ENCODE measurements around the gene LEFTY1.

LEFTY1 gene

GRCh38 chr1:225906467-225906866, 17.5 kb upstream of the LEFTY1 start:
- CTCF ChIA-PET, result interaction anchor here (1.5 kb wide), 3 partner anchors 424 to 432 kb away, joined by 3 to 9 read pairs (median 5); no protein-coding TSS in a partner anchor
- POLR2A ChIA-PET, result no interaction called here
- DNase-seq (ENCODE audit: low read depth, low spot score), result no peak
- TF ChIP-seq CTCF (IDR thresholded peaks at IDR 0.05; ENCODE audit: insufficient read depth, low read length, missing control alignments), result no peak
- H3K4me3 ChIP-seq (ENCODE audit: low read depth, low read length), result no peak overlapping the region

GRCh38 chr1:225903623-225904022, 14.7 kb upstream of the LEFTY1 start:
- ChIA-PET POLR2A (no interaction called here), CTCF (interaction anchor here (1.2 to 2.2 kb wide), 2 partner anchors 21 to 429 kb away, joined by 6 to 8 read pairs; partner anchors contain the start of gene TMEM63A)
- TF ChIP-seq CTCF (IDR thresholded peaks at IDR 0.05; ENCODE audit: insufficient read depth, low read length, missing control alignments), result no peak

GRCh38 chr1:225899044-225899925, 10.3 kb upstream of the LEFTY1 start:
- no peak for DNase-seq (ENCODE audit: low read depth, low spot score)
- no peak for TF ChIP-seq CTCF (IDR thresholded peaks at IDR 0.05; ENCODE audit: insufficient read depth, low read length, missing control alignments)
- no peak overlapping the region for H3K4me3 ChIP-seq (ENCODE audit: low read depth, low read length)
- CTCF ChIA-PET, result interaction anchor here (1.6 to 6.9 kb wide), 3 partner anchors 9 to 425 kb away, joined by 3 to 45 read pairs (median 3); no protein-coding TSS in a partner anchor
- POLR2A ChIA-PET, result no interaction called here

More at GRCh38 chr1:225903623-225904022, 14.7 kb upstream of the LEFTY1 start:
- no peak overlapping the region for H3K4me3 ChIP-seq (ENCODE audit: low read depth, low read length)
- DNase-seq (ENCODE audit: low read depth, low spot score), result no peak

GRCh38 chr1:225897595-225898514, 8.9 kb upstream of the LEFTY1 start:
- ChIA-PET POLR2A (no interaction called here), CTCF (interaction anchor here (0.5 to 6.9 kb wide), 3 partner anchors 11 to 15 kb away, joined by 3 to 45 read pairs (median 3); no protein-coding TSS in a partner anchor)
- no peak for TF ChIP-seq CTCF (IDR thresholded peaks at IDR 0.05; ENCODE audit: insufficient read depth, low read length, missing control alignments)
- no peak overlapping the region for H3K4me3 ChIP-seq (ENCODE audit: low read depth, low read length)
- no peak for DNase-seq (ENCODE audit: low read depth, low spot score)

GRCh38 chr1:225896937-225897549, 8.1 kb upstream of the LEFTY1 start:
- DNase-seq (ENCODE audit: low read depth, low spot score), result no peak
- POLR2A ChIA-PET, result no interaction called here
- no peak overlapping the region for H3K4me3 ChIP-seq (ENCODE audit: low read depth, low read length)
- CTCF ChIA-PET, result interaction anchor here (1.1 to 6.9 kb wide), 4 partner anchors 11 to 41 kb away, joined by 3 to 45 read pairs (median 3); partner anchors contain the start of gene TMEM63A
- no peak for TF ChIP-seq CTCF (IDR thresholded peaks at IDR 0.05; ENCODE audit: insufficient read depth, low read length, missing control alignments)

Measured in AG04449 (cell line).